HepG2 (cell line): ENCODE measurements around the gene PKMYT1. TPM values are rescaled to one million over a fixed set of nuclear protein-coding genes. Genes with fewer than 3 reads are reported as not detected.

ENCODE experiments used
- ARNTL ChIP-seq: sonication (generic); formaldehyde crosslinking; IDR thresholded peaks from 2 replicates; pipeline ENCODE4 v1.4.0; 2020; ENCODE audit warnings: mild to moderate bottlenecking, missing genetic modification reagents
- ATF3 ChIP-seq: sonication (generic); formaldehyde crosslinking; IDR thresholded peaks from 2 replicates; pipeline ENCODE4 v1.4.0; 2020; ENCODE audit warnings: missing genetic modification reagents
- ATF7 ChIP-seq, 2 experiments: fragments of 450-650 bp in 1 of 2; sonication (generic) in 1 of 2; formaldehyde crosslinking in 1 of 2; IDR thresholded peaks; 2 replicates each; pipeline versions ENCODE4 v1.4.0 to v1.6.1; 2016 to 2020; ENCODE audit warnings: antibody characterized with exemption in 1 of 2, mild to moderate bottlenecking in 1 of 2, missing genetic modification reagents in 1 of 2
- BORCS8-MEF2B ChIP-seq: sonication (generic); formaldehyde crosslinking; IDR thresholded peaks from 2 replicates; pipeline ENCODE4 v1.8.0; 2022; ENCODE audit warnings: mild to moderate bottlenecking, missing genetic modification reagents
- ETV5 ChIP-seq: IDR thresholded peaks from 2 replicates; pipeline ENCODE4 v1.6.1; 2018; ENCODE audit warnings: missing biosample characterization, missing genetic modification reagents, inconsistent platforms, borderline replicate concordance
- GATA4 ChIP-seq: sonication (generic); IDR thresholded peaks from 2 replicates; pipeline ENCODE4 v1.6.1; 2016; ENCODE audit warnings: antibody characterized with exemption, low read depth, borderline replicate concordance
- IRX3 ChIP-seq: sonication (generic); formaldehyde crosslinking; IDR thresholded peaks from 2 replicates; pipeline ENCODE4 v1.8.1; 2023; ENCODE audit warnings: mild to moderate bottlenecking, low read depth, missing genetic modification reagents, borderline replicate concordance
- JARID2 ChIP-seq: sonication (generic); formaldehyde crosslinking; IDR thresholded peaks from 2 replicates; pipeline ENCODE4 v1.8.1; 2023; ENCODE audit warnings: missing genetic modification reagents, inconsistent platforms; ENCODE audit not compliant: insufficient replicate concordance
- JDP2 ChIP-seq: sonication (generic); formaldehyde crosslinking; IDR thresholded peaks from 2 replicates; pipeline ENCODE4 v1.8.1; 2022; ENCODE audit warnings: missing genetic modification reagents, borderline replicate concordance
- MAFK ChIP-seq, 2 experiments: IDR thresholded peaks in 1 of 2; conservative IDR thresholded peaks in 1 of 2; 2 replicates each; pipeline ENCODE4 v1.6.1; 2011; ENCODE audit warnings: improper control_type of control experiment in 2 of 2, low read length in 2 of 2
- MED8 ChIP-seq: sonication (generic); formaldehyde crosslinking; IDR thresholded peaks from 2 replicates; pipeline ENCODE4 v1.8.1; 2023; ENCODE audit warnings: mild to moderate bottlenecking, missing genetic modification reagents; ENCODE audit not compliant: insufficient replicate concordance
- NFATC3 ChIP-seq: sonication (generic); formaldehyde crosslinking; IDR thresholded peaks from 2 replicates; pipeline ENCODE4 v1.5.1; 2020; ENCODE audit warnings: mild to moderate bottlenecking, missing genetic modification reagents
- NFKBIZ ChIP-seq: IDR thresholded peaks from 2 replicates; pipeline ENCODE4 v1.6.1; 2018; ENCODE audit warnings: missing genetic modification reagents, missing compliant biosample characterization
- NR0B2 ChIP-seq: sonication (generic); formaldehyde crosslinking; IDR thresholded peaks from 2 replicates; pipeline ENCODE4 v1.4.0; 2020; ENCODE audit warnings: mild to moderate bottlenecking, missing genetic modification reagents
- NR2F6 ChIP-seq, 2 experiments: IDR thresholded peaks; 2 replicates each; pipeline ENCODE4 v1.6.1; 2016; ENCODE audit warnings: antibody characterized with exemption in 1 of 2, mild to moderate bottlenecking in 1 of 2
- SATB2 ChIP-seq: sonication (generic); formaldehyde crosslinking; IDR thresholded peaks from 2 replicates; pipeline ENCODE4 v1.5.0; 2020; ENCODE audit warnings: missing genetic modification reagents
- SCMH1 ChIP-seq: sonication (generic); formaldehyde crosslinking; IDR thresholded peaks from 2 replicates; pipeline ENCODE4 v1.9.0; 2021; ENCODE audit warnings: missing genetic modification reagents, mild to moderate bottlenecking, borderline replicate concordance
- SKI ChIP-seq: fragments of 450-650 bp; IDR thresholded peaks from one replicate; pipeline ENCODE4 v1.6.1; 2018; ENCODE audit warnings: mild to moderate bottlenecking; ENCODE audit not compliant: partially characterized antibody
- TEAD3 ChIP-seq: optimal IDR thresholded peaks from 2 replicates; pipeline ENCODE3; 2016; ENCODE audit warnings: borderline replicate concordance
- TRIM24 ChIP-seq: sonication (generic); formaldehyde crosslinking; IDR thresholded peaks from 2 replicates; pipeline ENCODE4 v1.8.0; 2022; ENCODE audit warnings: mild to moderate bottlenecking, missing genetic modification reagents
- ZFP37 ChIP-seq: sonication (generic); formaldehyde crosslinking; IDR thresholded peaks from 2 replicates; pipeline ENCODE4 v1.4.0; 2020; ENCODE audit warnings: missing genetic modification reagents, borderline replicate concordance
- ZNF205 ChIP-seq: IDR thresholded peaks from 2 replicates; pipeline ENCODE4 v1.6.1; 2018; ENCODE audit warnings: missing biosample characterization, missing genetic modification reagents
- ZNF234 ChIP-seq: sonication (generic); formaldehyde crosslinking; conservative IDR thresholded peaks from 2 replicates; pipeline ENCODE4 v1.5.1; 2020; ENCODE audit warnings: mild to moderate bottlenecking, missing genetic modification reagents
- ZNF343 ChIP-seq: sonication (generic); formaldehyde crosslinking; IDR thresholded peaks from 2 replicates; pipeline ENCODE4 v1.4.0; 2020; ENCODE audit warnings: mild to moderate bottlenecking, missing genetic modification reagents
- ZNF431 ChIP-seq: sonication (generic); formaldehyde crosslinking; IDR thresholded peaks from 2 replicates; pipeline ENCODE4 v1.9.0; 2022; ENCODE audit warnings: missing genetic modification reagents, low read depth, mild to moderate bottlenecking, borderline replicate concordance
- ZNF574 ChIP-seq: sonication (generic); formaldehyde crosslinking; IDR thresholded peaks from 2 replicates; pipeline ENCODE4 v1.4.0; 2020; ENCODE audit warnings: missing genetic modification reagents
- ZNF589 ChIP-seq: sonication (generic); formaldehyde crosslinking; conservative IDR thresholded peaks from 2 replicates; pipeline ENCODE4 v1.8.0; 2022; ENCODE audit warnings: mild to moderate bottlenecking, moderate library complexity, missing genetic modification reagents
- ZSCAN25 ChIP-seq: sonication (generic); formaldehyde crosslinking; IDR thresholded peaks from 2 replicates; pipeline ENCODE4 v1.8.0; 2022; ENCODE audit warnings: mild to moderate bottlenecking, missing genetic modification reagents
- polyA plus RNA-seq, 8 experiments: library from polyadenylated mRNA; depleted of rRNA in 3 of 8; stranded (reverse) in 7 of 8; unstranded in 1 of 8; fragments of >200 nt; fragmentation: Illumina TruSeq in 4 of 8; extraction: Trizol in 4 of 8; gene quantifications; 2 replicates each; pipeline versions ENCODE4 v1.2.1 to v1.2.3, GENCODE V29; 2011 to 2016; ENCODE audit warnings: low read depth in 4 of 8, missing spikeins in 1 of 8, mixed read lengths in 1 of 8; ENCODE audit not compliant: insufficient read depth in 1 of 8
- total RNA-seq, 5 experiments: library from RNA; depleted of rRNA; stranded (reverse); fragments of >200 nt; fragmentation: Illumina TruSeq; extraction: Trizol; gene quantifications; 2 replicates each; pipeline ENCODE4 v1.2.3, GENCODE V29; 2016; ENCODE audit warnings: low read depth in 1 of 5

Gene PKMYT1
- total and polyA plus RNA-seq, 2 of the 13 experiments (the other 11 are each of a cell fraction or from before 2014, with no cell fraction given) = 7.0 to 27.8 TPM

GRCh38 chr16:3017794-3018506 is 37.7 kb upstream of the PKMYT1 start, which contains the start of gene CLDN6 (continued):
- TF ChIP-seq ETV5 (CRISPR knock-in tag) (0 out of 2 replicates have a peak, but pooled peaks have one; percentile 18), ZNF589 (CRISPR knock-in tag) (no peak), ZNF234 (CRISPR knock-in tag) (no peak), TRIM24 (CRISPR knock-in tag) (no peak), ZNF343 (no peak), NFATC3 (CRISPR knock-in tag) (no peak), BORCS8-MEF2B (CRISPR knock-in tag) (no peak), ZFP37 (no peak), JDP2 (CRISPR knock-in tag) (no peak), SATB2 (CRISPR knock-in tag) (no peak), ZNF574 (peak; percentile 35; the same call in 1 of the 2 replicates), NR2F6 (IDR thresholded peaks at IDR 0.05) (no peak), NR2F6 (CRISPR knock-in tag; IDR thresholded peaks at IDR 0.05) (0 out of 2 replicates have a peak, but pooled peaks have one; percentile 29), SKI (peak; percentile 26), ZNF431 (no peak), NFKBIZ (CRISPR knock-in tag) (no peak), ZSCAN25 (CRISPR knock-in tag) (peak; percentile 63; the same call in 1 of the 2 replicates), ATF7 (IDR thresholded peaks at IDR 0.05) (peak; percentile 92), ATF7 (CRISPR knock-in tag; IDR thresholded peaks at IDR 0.05) (peak; percentile 72; the same call in 1 of the 2 replicates), JARID2 (no peak), ARNTL (CRISPR knock-in tag) (no peak), MED8 (CRISPR knock-in tag) (peak; percentile 56), GATA4 (no peak), NR0B2 (CRISPR knock-in tag) (0 out of 2 replicates have a peak, but pooled peaks have one; percentile 18), SCMH1 (CRISPR knock-in tag) (no peak), ATF3 (0 out of 2 replicates have a peak, but pooled peaks have one; percentile 21), IRX3 (CRISPR knock-in tag) (no peak), MAFK (conservative IDR thresholded peaks at IDR 0.05 in 1 of 2, IDR thresholded peaks at IDR 0.05 in 1 of 2; ENCODE audit: low read length in 2 of 2) (no peak), ZNF205 (CRISPR knock-in tag) (no peak), TEAD3 (CRISPR knock-in tag) (peak; percentile 47)
